GM19025 (cell line): ENCODE results near the gene ZNF511.

Experiments
- ATAC-seq: cut with Tn5 transposase; IDR thresholded peaks from one replicate; pipeline ENCODE4 v1.9.1; 2021; ENCODE audit warnings: mild to moderate bottlenecking, low read depth, moderate library complexity; ENCODE audit not compliant: unreplicated experiment

The ZNF511 gene

DNA sequence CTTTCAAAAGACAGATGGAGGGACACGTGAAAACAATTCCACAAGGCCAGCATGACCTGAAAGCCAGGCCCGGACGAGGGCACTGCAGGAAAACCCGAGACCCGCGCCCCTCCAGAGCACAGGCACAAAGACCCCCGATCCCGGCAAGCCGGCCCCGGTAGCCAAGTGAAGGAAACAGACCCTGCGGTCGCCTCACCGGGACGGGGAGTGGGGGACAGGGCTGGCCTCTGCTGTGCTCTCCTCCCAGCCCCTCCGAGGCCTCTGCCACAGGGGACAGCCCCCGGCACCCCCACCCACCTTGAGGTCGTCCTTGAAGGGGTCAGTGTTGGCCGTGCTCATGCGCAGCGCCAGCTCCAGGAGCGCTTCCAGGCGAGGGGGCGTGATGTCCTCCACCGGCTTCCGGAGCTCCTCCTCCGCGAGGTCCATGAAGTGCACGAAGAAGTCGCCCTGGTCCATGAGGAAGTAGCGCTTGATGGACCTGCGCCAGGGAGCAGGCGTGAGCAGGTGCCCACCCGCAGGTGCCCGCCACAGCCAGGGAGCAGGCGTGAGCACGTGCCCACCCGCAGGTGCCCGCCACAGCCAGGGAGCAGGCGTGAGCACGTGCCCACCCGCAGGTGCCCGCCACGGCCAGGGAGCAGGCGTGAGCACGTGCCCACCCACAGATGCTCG lies 20.7 kb upstream of the ZNF511 start:
- no peak for ATAC-seq

DNA sequence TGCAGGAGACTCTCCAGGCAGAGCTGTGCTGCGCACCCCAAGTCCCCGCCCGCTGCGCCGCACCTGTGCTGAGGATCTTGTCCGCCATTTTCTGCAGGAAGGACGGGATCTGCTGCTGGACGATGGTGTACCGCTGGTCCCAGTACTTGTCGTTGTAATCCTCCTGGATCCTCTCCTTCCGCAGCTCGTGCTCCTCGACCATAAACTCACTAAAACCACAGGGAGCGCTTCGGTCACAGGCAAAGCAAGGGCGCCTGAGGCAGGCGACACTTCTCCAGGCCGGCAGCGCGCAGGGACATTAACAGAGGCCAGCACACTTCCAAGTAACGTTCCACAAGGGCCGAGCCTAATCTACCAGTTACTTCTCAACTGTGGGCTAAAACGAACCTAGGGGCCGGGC lies 19.0 kb upstream of the ZNF511 start:
- no peak for ATAC-seq

DNA sequence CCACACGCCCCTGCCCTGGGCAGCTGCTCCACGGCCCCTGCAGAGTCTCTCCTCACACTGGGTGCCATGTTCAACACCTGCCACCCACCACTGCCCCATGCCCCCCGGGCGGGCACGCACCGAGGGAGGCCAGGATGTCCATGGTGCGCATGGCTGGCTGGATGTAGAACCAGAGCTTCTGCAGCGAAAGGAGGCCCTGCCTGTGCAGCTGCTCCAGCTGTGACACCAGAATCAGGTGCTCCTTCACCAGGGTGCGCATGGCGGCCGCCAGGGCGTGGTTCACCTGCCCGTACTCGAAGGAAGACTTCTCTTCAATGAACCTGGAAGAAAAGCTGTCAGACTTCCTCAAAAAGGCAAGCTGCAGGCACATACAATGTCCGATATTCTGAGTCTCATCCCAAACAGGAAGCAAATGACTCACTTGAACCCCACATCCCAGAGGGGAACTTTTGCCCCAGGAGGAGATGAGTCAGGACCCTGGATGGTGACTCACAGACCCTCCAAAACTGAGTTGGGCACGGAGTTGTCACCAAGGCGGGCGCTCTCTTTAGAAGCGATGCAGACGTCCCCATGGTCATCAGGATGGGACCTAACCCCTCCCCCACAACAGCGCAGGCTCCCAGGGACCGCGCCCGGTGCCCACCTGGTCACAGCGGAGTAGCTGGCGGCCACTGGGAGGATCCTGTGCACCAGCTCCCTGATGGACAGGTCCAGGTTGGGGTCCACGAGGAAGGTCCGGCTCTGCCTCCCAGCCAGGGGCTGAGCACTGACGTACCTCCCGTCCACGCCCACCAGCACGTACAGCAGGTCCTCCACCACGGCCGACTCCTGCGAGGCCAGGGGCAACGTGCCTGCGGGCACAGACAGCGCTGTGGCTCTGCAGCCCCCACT lies 15.6 kb upstream of the ZNF511 start:
- no peak for ATAC-seq

DNA sequence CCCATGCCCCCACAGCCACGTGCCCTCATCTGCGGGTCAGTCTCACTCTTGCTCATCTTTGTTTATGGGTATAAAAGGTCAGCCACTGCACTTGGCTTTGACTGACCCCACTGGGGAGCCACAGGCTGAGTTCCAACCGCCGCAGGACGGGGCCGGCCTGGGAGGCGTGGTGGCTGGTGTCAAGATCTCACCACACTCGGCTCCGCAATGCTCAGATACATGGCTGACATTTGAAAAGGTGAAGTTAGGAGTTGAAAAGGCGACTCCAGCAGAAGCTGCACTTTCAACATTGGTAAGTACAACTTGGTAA lies 14.9 kb upstream of the ZNF511 start:
- no peak for ATAC-seq

DNA sequence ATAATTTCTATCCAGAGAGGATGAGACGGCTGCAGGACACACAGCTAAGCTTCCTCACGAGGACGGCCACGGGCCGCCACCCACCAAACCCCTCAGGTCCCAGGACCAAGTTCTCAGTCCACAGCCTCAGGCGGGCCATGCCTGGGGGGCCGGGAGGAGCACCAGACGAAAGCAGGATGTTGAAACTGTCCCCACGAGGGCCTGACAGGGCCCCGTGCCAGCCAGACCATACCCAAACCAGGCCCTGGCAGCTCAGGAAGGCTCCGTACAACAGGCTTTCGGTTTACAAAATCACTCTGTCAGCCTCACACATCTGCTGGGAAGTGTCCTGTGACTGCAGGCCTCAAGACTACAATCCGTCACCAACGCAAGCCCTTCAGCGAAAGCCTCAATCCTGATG lies 14.5 kb upstream of the ZNF511 start:
- ATAC-seq: no peak

DNA sequence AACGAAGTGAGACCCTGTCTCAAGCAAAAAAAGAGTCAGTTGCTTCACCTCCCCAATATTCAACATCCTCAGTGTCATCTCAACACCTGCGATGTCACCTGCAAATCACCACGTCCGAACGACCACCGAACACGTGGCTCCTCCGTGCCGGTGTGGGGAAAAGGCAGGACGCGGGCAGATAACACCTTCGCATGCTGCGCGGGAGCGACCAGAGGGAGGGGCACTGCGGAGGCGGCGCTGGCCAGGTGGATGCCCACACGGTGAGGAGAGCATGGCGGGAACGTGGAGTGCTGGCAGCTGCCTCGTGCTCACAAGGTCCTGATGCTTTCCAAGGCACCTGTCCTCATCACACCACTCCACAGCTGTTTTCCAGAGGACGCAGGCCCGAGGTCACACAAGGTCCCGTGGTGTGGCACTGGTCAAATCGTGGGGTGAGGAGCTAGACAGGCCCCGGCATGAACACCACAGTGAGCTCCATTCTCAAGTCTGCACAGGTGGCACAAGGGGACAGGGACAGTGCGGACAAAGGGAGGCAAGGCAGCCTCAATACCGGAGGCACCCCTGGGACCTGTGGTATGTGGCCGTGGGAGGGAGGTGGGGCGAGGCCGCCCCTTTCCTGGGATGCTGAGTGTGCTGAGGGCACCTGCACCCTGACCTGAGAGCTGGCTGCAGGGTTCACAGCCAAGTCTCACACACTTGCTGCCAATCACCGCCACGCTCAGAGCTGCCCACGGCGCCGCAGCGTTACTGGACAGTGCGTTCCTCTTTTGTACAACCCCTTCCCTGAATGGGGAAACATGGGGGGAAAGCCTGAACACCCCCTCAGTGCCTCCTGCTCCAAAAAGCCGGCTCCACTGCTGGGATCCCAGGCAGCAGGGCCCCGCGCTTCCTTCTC lies 13.0 kb upstream of the ZNF511 start:
- no peak for ATAC-seq

DNA sequence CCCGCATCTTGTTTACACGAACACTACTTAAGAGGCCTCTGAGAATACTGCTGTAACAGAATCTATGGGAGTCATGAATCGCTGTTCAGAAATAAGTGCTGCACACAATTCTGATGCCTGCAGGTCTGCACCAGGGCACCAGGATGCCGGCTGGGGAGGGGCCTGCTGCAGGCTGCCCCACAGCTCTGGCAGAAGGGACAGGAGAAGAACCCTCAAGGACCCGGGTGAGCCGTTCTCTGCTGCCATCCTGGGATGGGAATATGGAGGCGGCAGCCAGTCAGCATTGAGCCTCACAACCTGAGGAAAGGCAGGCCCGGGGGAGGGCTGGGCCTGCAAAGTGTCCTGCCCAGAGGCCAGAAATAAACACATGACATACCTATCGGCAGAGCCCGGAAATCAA lies 11.2 kb upstream of the ZNF511 start:
- ATAC-seq: no peak

- ATAC-seq: no peak
These were observed 10.2 kb upstream of the ZNF511 start for GRCh38 chr10:133298466-133298865.

GRCh38 chr10:133299224-133299623 lies 9.5 kb upstream of the ZNF511 start:
- ATAC-seq: no peak

GRCh38 chr10:133299738-133300137 lies 9.0 kb upstream of the ZNF511 start:
- ATAC-seq: no peak

- no peak for ATAC-seq
These were observed 6.5 kb upstream of the ZNF511 start for GRCh38 chr10:133302230-133302629.

- no peak for ATAC-seq
These were observed 5.5 kb upstream of the ZNF511 start for GRCh38 chr10:133303206-133303605.

GRCh38 chr10:133306097-133306476 lies 2.6 kb upstream of the ZNF511 start:
- ATAC-seq: no peak

- ATAC-seq: no peak
These were observed 1.8 kb upstream of the ZNF511 start for GRCh38 chr10:133306941-133307379.

DNA sequence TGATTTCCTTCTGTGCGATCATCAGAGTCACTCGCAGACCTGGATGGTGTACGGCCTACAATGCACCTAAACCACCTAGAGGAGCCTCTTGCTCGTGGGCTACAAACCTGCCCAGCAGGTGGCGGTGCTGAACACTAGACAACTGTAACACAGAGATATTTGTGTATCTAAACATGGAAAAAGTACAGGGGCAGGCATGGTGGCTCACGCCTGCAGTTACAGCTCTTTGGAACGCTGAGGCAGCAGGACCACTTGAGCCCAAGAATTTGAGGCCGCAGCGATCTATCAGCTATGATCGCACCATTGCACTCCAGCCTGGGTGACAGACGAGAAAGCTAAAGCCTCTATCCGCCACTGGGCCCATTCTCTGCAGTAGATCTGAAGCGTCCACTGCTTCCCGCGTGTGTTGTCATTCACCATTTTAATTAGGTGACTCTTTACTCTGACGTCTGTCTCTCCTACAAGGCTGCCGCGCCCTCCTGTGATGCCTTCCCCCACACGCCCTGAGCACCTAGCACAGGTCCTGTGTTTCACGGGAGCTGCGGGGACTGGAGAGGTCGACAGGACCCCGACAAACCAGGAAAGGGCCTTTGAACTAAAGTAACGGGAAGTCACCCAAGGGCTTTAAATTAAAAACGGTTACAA lies 816 bp upstream of the ZNF511 start:
- no peak for ATAC-seq

DNA sequence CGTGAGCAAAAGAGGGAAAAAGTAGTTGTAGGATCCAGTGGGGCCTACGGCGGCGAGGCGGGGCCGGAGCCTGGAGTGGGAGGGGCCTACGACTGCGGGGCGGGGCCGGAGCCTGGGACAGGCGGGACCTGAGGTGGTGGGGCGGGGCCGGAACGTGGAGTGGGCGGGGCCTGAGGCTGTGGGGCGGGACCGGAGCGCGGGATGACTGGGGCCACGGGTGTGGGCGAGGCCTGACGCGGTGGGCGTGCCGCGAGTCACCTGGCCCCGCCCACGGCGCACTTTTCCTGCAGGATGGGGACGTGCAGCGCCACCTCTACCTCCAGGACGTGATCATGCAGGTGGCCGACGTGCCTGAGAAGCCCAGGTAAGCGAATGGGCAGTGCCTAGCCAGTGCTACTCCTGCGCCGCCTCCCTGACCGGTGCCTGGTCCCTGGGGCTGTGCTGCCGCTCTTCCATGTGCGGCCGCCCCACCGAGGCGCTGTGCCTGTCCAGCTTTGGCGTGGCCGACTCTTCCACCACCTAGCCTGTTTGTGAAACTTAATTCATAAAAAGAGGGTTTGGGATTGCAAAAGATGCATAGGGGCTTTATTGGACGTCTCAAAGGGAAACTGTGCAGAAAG lies 496 bp downstream of the ZNF511 start:
- ATAC-seq: peak; percentile 75

DNA sequence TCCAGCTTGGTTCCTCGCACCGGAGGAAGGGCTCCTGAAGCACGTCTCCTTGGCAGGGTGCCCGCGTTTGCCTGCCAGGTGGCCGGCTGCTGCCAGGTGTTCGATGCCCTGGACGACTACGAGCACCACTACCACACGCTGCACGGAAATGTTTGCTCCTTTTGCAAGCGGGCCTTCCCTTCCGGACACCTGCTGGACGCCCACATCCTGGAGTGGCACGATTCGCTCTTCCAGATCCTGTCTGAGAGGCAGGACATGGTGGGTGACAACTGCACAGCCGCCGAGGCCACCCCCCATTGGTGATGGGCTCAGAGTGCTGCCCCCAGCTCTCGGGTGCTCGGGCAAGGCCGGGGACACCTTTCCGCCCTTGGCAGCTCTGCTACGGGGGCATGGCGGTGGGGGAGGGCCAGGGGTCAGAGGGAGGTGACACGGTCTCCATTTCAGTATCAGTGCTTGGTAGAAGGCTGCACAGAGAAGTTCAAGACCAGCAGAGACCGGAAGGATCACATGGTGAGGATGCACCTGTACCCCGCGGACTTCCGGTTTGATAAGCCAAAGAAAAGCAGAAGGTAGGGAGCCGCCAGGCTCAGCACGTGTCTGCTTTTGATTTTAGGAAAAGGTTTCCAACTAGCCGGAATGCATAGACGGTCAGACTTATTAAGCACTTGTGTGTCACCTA lies 1.1 kb downstream of the ZNF511 start:
- ATAC-seq: no peak

- ATAC-seq: no peak
These were observed 1.7 kb downstream of the ZNF511 start for GRCh38 chr10:133310399-133310755.

- no peak for ATAC-seq
These were observed 2.1 kb downstream of the ZNF511 start for GRCh38 chr10:133310789-133311188.

DNA sequence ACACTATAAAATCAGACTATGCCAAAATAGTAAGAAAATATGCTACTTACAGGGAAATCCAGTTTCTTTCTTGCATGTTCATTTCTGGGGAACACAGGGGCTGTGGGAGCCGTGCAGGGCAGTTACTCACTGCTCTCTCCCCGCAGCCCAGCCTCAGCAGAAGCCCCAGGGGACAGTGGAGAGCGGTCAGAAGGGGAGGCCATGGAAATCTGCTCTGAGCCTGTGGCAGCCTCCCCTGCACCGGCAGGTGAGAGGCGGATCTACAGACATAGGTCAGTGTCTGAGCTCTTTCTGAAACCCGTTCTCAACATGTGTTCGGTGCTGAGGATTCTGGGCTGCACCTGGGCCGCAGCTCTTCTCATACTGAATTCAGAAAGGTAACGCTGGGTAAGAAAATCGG lies 2.9 kb downstream of the ZNF511 start:
- ATAC-seq: no peak
